IPS-18c (cell line): ENCODE data around the gene NDUFAB1.
"Not testable (repeated sequence)": the region's sequence is repeated elsewhere in the genome, so short reads cannot be mapped to it uniquely, and the experiment has no call there.

Experiments used
- H3K4me3 ChIP-seq: 2 replicates; pipeline ENCODE4 v1.7.0; 2013; ENCODE audit warnings: low read depth, mild to moderate bottlenecking, low read length, moderate library complexity; ENCODE audit not compliant: insufficient read depth
- H3K9me3 ChIP-seq: one replicate; pipeline ENCODE4 v1.6.1; 2013; ENCODE audit warnings: mild to moderate bottlenecking, low read length, moderate library complexity; ENCODE audit not compliant: control insufficient read depth, insufficient read depth

The NDUFAB1 gene

GRCh38 chr16:23595246-23595950, 718 bp downstream of the NDUFAB1 start:
- Histone ChIP-seq H3K9me3 (no peaks in the 10 kb centered on the region), H3K4me3 (peak overlapping the region; percentile 98)

GRCh38 chr16:23594186-23594585, 1.9 kb downstream of the NDUFAB1 start:
- H3K4me3 ChIP-seq, result no peak overlapping the region
- no peaks in the 10 kb centered on the region for H3K9me3 ChIP-seq

- Histone ChIP-seq H3K9me3 (no peaks in the 10 kb centered on the region), H3K4me3 (no peak overlapping the region)
These were observed 5.9 kb downstream of the NDUFAB1 start for GRCh38 chr16:23590181-23590580.

- H3K9me3 ChIP-seq, result no peaks in the 10 kb centered on the region
These were observed 8.4 kb downstream of the NDUFAB1 start for GRCh38 chr16:23587726-23588125.

GRCh38 chr16:23584186-23585076, 11.7 kb downstream of the NDUFAB1 start:
- Histone ChIP-seq H3K9me3 (no peaks in the 10 kb centered on the region), H3K4me3 (no peak overlapping the region)

More at GRCh38 chr16:23587726-23588125, 8.4 kb downstream of the NDUFAB1 start:
- no peak overlapping the region for H3K4me3 ChIP-seq

- H3K9me3 ChIP-seq, H3K4me3 ChIP-seq: not testable (repeated sequence)
These were observed 12.8 kb downstream of the NDUFAB1 start for GRCh38 chr16:23583271-23583670.

- Histone ChIP-seq H3K9me3 (no peaks in the 10 kb centered on the region), H3K4me3 (no peak overlapping the region)
These were observed 14.4 kb downstream of the NDUFAB1 start for GRCh38 chr16:23581764-23582163.

- no peaks in the 10 kb centered on the region for H3K9me3 ChIP-seq
These were observed 15.7 kb downstream of the NDUFAB1 start for GRCh38 chr16:23580391-23580790.

GRCh38 chr16:23579371-23579770, 16.7 kb downstream of the NDUFAB1 start:
- Histone ChIP-seq H3K4me3 (no peak overlapping the region), H3K9me3 (no peaks in the 10 kb centered on the region)

More at GRCh38 chr16:23580391-23580790, 15.7 kb downstream of the NDUFAB1 start:
- no peak overlapping the region for H3K4me3 ChIP-seq

GRCh38 chr16:23578101-23578830, 17.9 kb downstream of the NDUFAB1 start:
- Histone ChIP-seq H3K9me3 (no peaks in the 10 kb centered on the region), H3K4me3 (no peak overlapping the region)

- Histone ChIP-seq H3K4me3 (no peak overlapping the region), H3K9me3 (no peaks in the 10 kb centered on the region)
These were observed 18.6 kb downstream of the NDUFAB1 start for GRCh38 chr16:23577493-23577892.

- Histone ChIP-seq H3K9me3 (no peaks in the 10 kb centered on the region), H3K4me3 (no peak overlapping the region)
These were observed 20.3 kb downstream of the NDUFAB1 start for GRCh38 chr16:23575834-23576233.

- H3K9me3 ChIP-seq, result no peaks in the 10 kb centered on the region
- no peak overlapping the region for H3K4me3 ChIP-seq
These were observed 22.3 kb downstream of the NDUFAB1 start for GRCh38 chr16:23573817-23574216.

GRCh38 chr16:23572394-23572793, 23.7 kb downstream of the NDUFAB1 start:
- H3K9me3 ChIP-seq, result no peaks in the 10 kb centered on the region
- no peak overlapping the region for H3K4me3 ChIP-seq

GRCh38 chr16:23571895-23572294, 24.2 kb downstream of the NDUFAB1 start:
- Histone ChIP-seq H3K9me3 (no peaks in the 10 kb centered on the region), H3K4me3 (no peak overlapping the region)

- Histone ChIP-seq H3K9me3 (no peaks in the 10 kb centered on the region), H3K4me3 (no peak overlapping the region)
These were observed 25.0 kb downstream of the NDUFAB1 start for GRCh38 chr16:23570992-23571632.

- no peak overlapping the region for H3K4me3 ChIP-seq
- H3K9me3 ChIP-seq, result no peaks in the 10 kb centered on the region
These were observed 28.5 kb downstream of the NDUFAB1 start for GRCh38 chr16:23567602-23568001.
